HAP-1 (cell line): ENCODE measurements around the gene GUCY1B1.

Experiments
- DNase-seq, 2 experiments: peaks; one replicate each; pipeline ENCODE4 v3.0.0-alpha.2; 2016 to 2020; ENCODE audit warnings: low spot score in 2 of 2
- H3K27me3 ChIP-seq: fragments of 250-450 bp; sonication (Bioruptor Pico); 2 replicates; pipeline ENCODE4 v1.5.1; 2020; ENCODE audit warnings: low read depth, mild to moderate bottlenecking, moderate library complexity
- H3K36me3 ChIP-seq: fragments of 250-450 bp; sonication (Bioruptor Pico); replicated peaks from 2 replicates; pipeline ENCODE4 v1.5.1; 2020; ENCODE audit warnings: mild to moderate bottlenecking
- H3K4me1 ChIP-seq: fragments of 250-450 bp; sonication (Bioruptor Pico); 2 replicates; pipeline ENCODE4 v1.5.1; 2020; ENCODE audit warnings: mild to moderate bottlenecking
- H3K4me3 ChIP-seq: fragments of 250-450 bp; sonication (Bioruptor Pico); 2 replicates; pipeline ENCODE4 v1.5.1; 2020; ENCODE audit warnings: mild to moderate bottlenecking, moderate library complexity
- H3K9me3 ChIP-seq: fragments of 250-450 bp; sonication (Bioruptor Pico); 2 replicates; pipeline ENCODE4 v1.5.1; 2020; ENCODE audit warnings: mild to moderate bottlenecking, moderate library complexity
- in situ Hi-C: fragments of 300-500 bp; cut with MboI; formaldehyde crosslinking; loops from 3 replicates; pipeline ENCODE4 v1.14.3; 2020; ENCODE audit warnings: low sequenced_read_pairs, inconsistent platforms, mixed read lengths

Gene GUCY1B1

GRCh38 chr4:155758481-155759371 lies at the start of gene GUCY1B1:
GUCY1B1 (plus strand) TSS chr4:155759021; CDS start chr4:155759141, 120 bp downstream.
- peak; percentile 91 to 95 for DNase-seq
- Histone ChIP-seq H3K27me3 (no peaks in the 10 kb centered on the region), H3K4me1 (no peaks in the 10 kb centered on the region), H3K4me3 (peak within 1 kb of the TSS; percentile 55), H3K9me3 (no peaks in the 10 kb centered on the region), H3K36me3 (no peaks in the 10 kb centered on the region)
- in situ Hi-C loops, result no loop called here

- H3K9me3 ChIP-seq, result no peaks in the 10 kb centered on the region
- no peaks in the 10 kb centered on the region for H3K36me3 ChIP-seq
- no peaks in the 10 kb centered on the region for H3K27me3 ChIP-seq
- H3K4me1 ChIP-seq, result no peaks in the 10 kb centered on the region
- DNase-seq, result no peak
- no peak overlapping the region for H3K4me3 ChIP-seq
- in situ Hi-C loops, result no loop called here
Observed at GRCh38 chr4:155709918-155710317, 48.9 kb upstream of the GUCY1B1 start.

- no peak for DNase-seq
- no peak overlapping the region for H3K4me3 ChIP-seq
- H3K27me3 ChIP-seq, result no peaks in the 10 kb centered on the region
- no peaks in the 10 kb centered on the region for H3K36me3 ChIP-seq
- peaks cover 3% of the 10 kb centered on the region; the same call in 1 of the 2 replicates for H3K4me1 ChIP-seq
- no peaks in the 10 kb centered on the region for H3K9me3 ChIP-seq
- in situ Hi-C loops, result no loop called here
Observed at GRCh38 chr4:155711556-155711955, 47.3 kb upstream of the GUCY1B1 start.

- Histone ChIP-seq H3K36me3 (no peaks in the 10 kb centered on the region), H3K4me1 (peaks cover 3% of the 10 kb centered on the region; the same call in 1 of the 2 replicates), H3K4me3 (no peak overlapping the region), H3K27me3 (no peaks in the 10 kb centered on the region), H3K9me3 (no peaks in the 10 kb centered on the region)
- no peak for DNase-seq
- in situ Hi-C loops, result no loop called here
Observed at GRCh38 chr4:155712846-155713245, 46.0 kb upstream of the GUCY1B1 start.

GRCh38 chr4:155713911-155714310 lies 44.9 kb upstream of the GUCY1B1 start:
- no peak for DNase-seq
- no peaks in the 10 kb centered on the region for H3K27me3 ChIP-seq
- in situ Hi-C loops, result no loop called here
- H3K4me1 ChIP-seq, result peaks cover 3% of the 10 kb centered on the region; the same call in 1 of the 2 replicates
- H3K4me3 ChIP-seq, result no peak overlapping the region
- H3K36me3 ChIP-seq, result no peaks in the 10 kb centered on the region
- H3K9me3 ChIP-seq, result no peaks in the 10 kb centered on the region

- H3K4me3 ChIP-seq, result no peak overlapping the region
- H3K4me1 ChIP-seq, result no peaks in the 10 kb centered on the region
- H3K27me3 ChIP-seq, result no peaks in the 10 kb centered on the region
- no peaks in the 10 kb centered on the region for H3K36me3 ChIP-seq
- no peaks in the 10 kb centered on the region for H3K9me3 ChIP-seq
- in situ Hi-C loops, result no loop called here
- DNase-seq, result no peak
Observed at GRCh38 chr4:155722336-155722735, 36.5 kb upstream of the GUCY1B1 start.

GRCh38 chr4:155722816-155723499 lies 35.9 kb upstream of the GUCY1B1 start:
- no peaks in the 10 kb centered on the region for H3K9me3 ChIP-seq
- in situ Hi-C loops, result no loop called here
- H3K4me3 ChIP-seq, result no peak overlapping the region
- no peaks in the 10 kb centered on the region for H3K4me1 ChIP-seq
- DNase-seq, result no peak
- no peaks in the 10 kb centered on the region for H3K36me3 ChIP-seq
- H3K27me3 ChIP-seq, result no peaks in the 10 kb centered on the region

- H3K4me1 ChIP-seq, result no peaks in the 10 kb centered on the region
- no peak for DNase-seq
- H3K4me3 ChIP-seq, result no peak overlapping the region
- H3K27me3 ChIP-seq, result no peaks in the 10 kb centered on the region
- no peaks in the 10 kb centered on the region for H3K9me3 ChIP-seq
- H3K36me3 ChIP-seq, result no peaks in the 10 kb centered on the region
- in situ Hi-C loops, result no loop called here
Observed at GRCh38 chr4:155724731-155725130, 34.1 kb upstream of the GUCY1B1 start.

GRCh38 chr4:155734065-155734464 lies 24.8 kb upstream of the GUCY1B1 start:
- Histone ChIP-seq H3K27me3 (peaks cover 2% of the 10 kb centered on the region; the same call in 1 of the 2 replicates), H3K4me1 (peaks cover 7% of the 10 kb centered on the region; the same call in 1 of the 2 replicates), H3K9me3 (no peaks in the 10 kb centered on the region), H3K36me3 (no peaks in the 10 kb centered on the region), H3K4me3 (no peak overlapping the region)
- peak in 1 of 2 experiments; percentile 60 for DNase-seq
- in situ Hi-C loops, result no loop called here

- Histone ChIP-seq H3K36me3 (no peaks in the 10 kb centered on the region), H3K27me3 (peaks cover 2% of the 10 kb centered on the region; the same call in 1 of the 2 replicates), H3K4me3 (no peak overlapping the region), H3K9me3 (no peaks in the 10 kb centered on the region), H3K4me1 (peaks cover 7% of the 10 kb centered on the region; the same call in 1 of the 2 replicates)
- in situ Hi-C loops, result no loop called here
- DNase-seq, result no peak
Observed at GRCh38 chr4:155734951-155735350, 23.9 kb upstream of the GUCY1B1 start.

GRCh38 chr4:155735496-155735895 lies 23.3 kb upstream of the GUCY1B1 start:
- Histone ChIP-seq H3K36me3 (no peaks in the 10 kb centered on the region), H3K4me3 (no peak overlapping the region), H3K27me3 (peaks cover 2% of the 10 kb centered on the region; the same call in 1 of the 2 replicates), H3K9me3 (no peaks in the 10 kb centered on the region), H3K4me1 (peaks cover 7% of the 10 kb centered on the region; the same call in 1 of the 2 replicates)
- in situ Hi-C loops, result no loop called here
- DNase-seq, result no peak

- Histone ChIP-seq H3K36me3 (no peaks in the 10 kb centered on the region), H3K27me3 (peaks cover 2% of the 10 kb centered on the region; the same call in 1 of the 2 replicates), H3K4me1 (peaks cover 7% of the 10 kb centered on the region; the same call in 1 of the 2 replicates), H3K9me3 (no peaks in the 10 kb centered on the region), H3K4me3 (no peak overlapping the region)
- no peak for DNase-seq
- in situ Hi-C loops, result no loop called here
Observed at GRCh38 chr4:155738548-155738947, 20.3 kb upstream of the GUCY1B1 start.

GRCh38 chr4:155741546-155741945 lies 17.3 kb upstream of the GUCY1B1 start:
- Histone ChIP-seq H3K9me3 (no peaks in the 10 kb centered on the region), H3K36me3 (no peaks in the 10 kb centered on the region), H3K4me3 (no peak overlapping the region), H3K4me1 (no peaks in the 10 kb centered on the region), H3K27me3 (peaks cover 2% of the 10 kb centered on the region; the same call in 1 of the 2 replicates)
- in situ Hi-C loops, result no loop called here
- DNase-seq, result no peak
